NCI-H2227 treated with DMSO at 0.1 percent for 48 hours (cell line): ENCODE results near the gene REEP1.
"Not testable (repeated sequence)": the region's sequence is repeated elsewhere in the genome, so short reads cannot be mapped to it uniquely, and the experiment has no call there.

Source experiments
- DNase-seq: peaks from one replicate; lab custom pipeline; 2025; lab: John Stamatoyannopoulos, UW

REEP1 gene

DNA sequence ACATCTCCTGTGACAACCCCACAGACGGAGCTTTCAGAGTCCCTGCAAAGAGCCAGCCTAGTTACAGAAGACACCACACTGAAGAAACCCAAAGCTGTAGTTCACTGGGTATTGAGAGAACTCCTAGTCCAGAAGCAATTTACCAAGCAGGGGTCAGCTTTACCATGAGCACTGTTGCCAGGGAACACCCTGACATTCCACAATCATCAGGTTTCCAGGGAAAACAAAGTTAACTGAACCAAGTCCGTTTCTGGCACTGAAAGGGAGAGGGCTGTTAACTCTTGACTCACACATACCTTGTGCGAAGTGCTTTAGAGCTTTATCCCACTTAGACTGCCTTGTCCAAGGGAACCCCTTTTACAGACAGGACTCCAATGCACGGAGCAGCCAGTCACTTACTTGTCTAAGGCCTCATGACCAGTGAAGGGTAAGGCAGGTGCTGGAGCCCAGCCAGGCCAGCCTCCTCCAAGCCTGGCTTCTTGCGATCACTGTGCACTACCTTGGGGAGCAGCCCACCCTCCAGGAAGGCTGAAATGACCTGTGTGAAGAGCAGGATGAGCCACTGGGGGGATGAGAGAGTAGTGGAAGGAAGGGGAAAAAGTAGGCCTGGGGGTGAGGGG lies 53.9 kb downstream of the REEP1 start:
- DNase-seq, result no peak

DNA sequence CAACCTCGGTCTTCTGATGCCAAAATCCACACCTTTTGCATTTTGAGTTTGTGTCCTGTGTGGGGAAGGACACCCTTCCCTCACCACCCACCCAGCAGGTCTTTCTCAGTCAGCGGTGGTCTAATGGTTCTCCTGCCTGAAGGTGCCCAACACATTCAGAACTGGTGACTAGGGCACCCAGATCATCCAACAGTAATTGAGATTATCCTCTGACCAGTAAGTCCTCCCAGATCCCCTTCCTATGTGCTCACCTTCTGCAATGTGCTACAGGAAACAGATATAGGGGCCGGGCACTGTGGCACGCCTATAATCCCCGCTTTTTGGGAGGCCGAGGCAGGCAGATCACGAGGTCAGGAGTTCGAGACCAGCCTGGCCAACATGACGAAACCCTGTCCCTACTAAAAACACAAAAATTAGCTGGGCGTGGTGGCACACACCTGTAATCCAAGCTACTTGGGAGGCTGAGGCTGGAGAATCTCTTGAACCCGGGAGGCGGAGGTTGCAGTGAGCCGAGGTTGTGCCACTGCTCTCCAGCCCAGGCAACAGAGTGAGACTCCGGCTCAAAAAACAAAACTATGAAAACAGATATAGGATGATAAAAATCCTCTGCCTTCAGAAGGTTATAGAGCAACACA lies 56.2 kb downstream of the REEP1 start:
- no peak for DNase-seq

DNA sequence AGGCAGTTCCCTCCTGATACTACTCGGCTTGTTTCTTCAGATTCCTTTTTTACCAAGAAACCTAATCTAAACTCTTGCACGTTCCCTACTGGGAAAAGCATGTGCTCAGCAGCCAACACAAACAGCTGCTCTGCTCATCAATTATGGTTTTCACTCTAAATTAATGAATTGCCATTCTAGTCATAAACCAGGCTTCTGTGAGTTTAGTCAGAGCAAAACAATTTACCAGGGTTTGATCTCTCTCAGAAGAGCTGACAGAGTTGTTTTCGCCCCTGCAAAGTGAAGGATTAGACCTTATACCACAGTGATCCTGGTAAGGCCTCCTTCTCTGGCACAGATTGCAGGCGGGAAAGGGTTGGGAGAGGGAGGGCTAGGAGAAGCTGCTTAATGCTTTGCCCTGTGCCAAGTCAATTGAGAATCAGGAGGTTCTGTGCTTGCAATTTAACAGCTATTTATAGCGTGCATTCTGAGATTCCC lies 57.2 kb downstream of the REEP1 start:
- no peak for DNase-seq

DNA sequence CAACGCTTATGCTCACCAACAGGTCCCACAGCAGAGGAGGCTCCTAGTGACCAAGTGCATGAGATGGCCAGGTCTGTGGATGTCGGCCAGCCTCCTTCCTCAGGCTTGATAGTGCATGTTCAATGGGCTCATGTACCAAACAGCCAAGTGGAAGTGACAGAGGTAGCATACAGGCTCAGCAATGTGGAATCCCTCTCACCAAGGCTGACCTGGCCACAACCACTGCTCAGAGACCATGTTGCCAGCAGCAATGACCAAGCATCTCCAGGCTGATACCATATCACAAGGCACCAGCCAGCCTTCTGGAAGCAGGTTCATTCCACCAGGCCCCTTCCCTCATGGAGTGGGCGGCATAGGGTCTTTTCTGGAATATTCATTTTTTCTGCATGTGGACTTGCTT lies 61.5 kb downstream of the REEP1 start:
- no peak for DNase-seq

DNA sequence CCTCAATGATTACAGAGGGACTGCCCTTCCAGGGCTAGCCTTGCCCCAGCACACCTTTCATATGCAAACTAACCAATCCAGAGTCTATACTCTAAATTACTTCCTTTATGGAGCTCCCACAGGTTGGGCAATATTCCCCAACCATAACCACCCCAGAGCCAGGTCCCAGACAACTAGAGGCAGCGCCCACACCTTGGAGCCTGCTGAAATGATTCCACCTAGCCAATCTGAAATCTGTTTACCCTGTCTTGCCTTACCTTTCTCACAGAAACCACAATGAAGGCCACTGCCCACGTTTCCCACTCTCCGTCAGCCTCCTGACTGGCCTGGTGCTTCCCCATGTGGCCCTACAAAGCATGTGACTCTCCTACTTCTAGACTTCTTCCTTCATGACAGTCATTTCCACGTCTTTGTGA lies 62.0 kb downstream of the REEP1 start:
- no peak for DNase-seq

DNA sequence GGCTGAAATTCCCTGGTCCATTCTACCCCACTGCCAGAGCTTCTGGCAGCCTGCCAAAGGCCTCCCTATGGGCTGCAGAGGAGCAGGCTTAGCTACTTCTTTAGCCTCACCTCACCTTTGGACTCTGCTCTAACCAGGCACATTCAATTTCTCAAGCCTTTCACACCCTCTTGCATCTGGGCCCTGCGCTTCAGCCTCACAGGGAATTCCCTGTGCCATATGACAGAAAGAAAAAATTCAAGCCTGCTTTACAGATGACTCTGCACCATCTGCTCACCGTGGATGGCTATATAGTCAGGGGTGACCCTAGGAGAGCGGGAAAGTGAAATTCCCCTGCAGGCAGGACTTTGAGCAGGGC lies 62.5 kb downstream of the REEP1 start:
- peak; percentile 38 for DNase-seq

DNA sequence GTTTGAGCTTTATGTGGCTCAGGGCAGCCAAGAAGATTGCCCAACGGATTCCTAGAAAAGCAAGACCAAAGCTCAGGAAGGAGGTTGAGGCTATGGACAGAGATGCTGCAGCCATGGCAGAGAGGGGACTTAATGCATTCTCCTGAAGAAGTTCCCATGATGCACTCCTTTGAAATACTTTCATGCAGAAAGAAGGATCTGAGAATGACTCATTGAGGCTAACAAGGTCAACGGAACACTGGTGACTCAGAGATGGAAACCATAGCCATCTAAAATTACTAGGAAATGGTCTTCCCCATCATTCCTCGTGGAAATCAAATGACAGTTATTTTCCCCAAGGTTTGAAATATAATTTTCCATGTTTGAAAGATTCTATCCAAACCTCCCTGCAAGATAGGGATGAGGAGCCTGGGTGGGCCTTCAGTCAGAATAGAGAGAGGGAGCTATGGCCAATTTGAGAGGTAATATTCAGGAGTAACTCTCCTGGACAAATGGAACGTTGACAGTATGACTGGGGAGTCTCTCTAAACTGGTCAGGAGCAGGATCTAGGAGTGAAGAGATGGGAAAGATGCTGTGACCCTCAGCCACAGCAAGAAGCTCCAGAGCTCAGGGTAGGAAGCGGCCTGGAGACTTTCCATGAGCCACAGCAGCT lies 63.0 kb downstream of the REEP1 start:
- DNase-seq, result no peak

DNA sequence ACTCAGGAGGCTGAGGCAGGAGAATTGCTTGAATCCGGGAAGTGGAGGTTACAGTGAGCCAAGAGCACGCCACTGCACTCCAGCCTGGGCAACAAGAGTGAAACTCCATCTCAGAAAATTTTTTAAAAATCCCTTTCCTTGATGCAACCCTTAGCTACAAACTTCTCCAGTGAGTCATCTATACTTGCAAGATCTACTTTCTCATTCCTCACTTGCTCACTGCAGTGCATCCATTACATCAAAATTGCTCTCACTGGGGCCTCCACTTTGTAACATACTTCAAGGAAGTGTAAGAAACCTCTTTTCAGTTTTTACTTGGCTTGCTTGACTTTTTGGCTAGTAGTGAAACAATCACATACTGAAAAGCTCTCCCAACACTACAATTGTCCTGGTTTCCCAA lies 65.3 kb downstream of the REEP1 start:
- no peak for DNase-seq

DNA sequence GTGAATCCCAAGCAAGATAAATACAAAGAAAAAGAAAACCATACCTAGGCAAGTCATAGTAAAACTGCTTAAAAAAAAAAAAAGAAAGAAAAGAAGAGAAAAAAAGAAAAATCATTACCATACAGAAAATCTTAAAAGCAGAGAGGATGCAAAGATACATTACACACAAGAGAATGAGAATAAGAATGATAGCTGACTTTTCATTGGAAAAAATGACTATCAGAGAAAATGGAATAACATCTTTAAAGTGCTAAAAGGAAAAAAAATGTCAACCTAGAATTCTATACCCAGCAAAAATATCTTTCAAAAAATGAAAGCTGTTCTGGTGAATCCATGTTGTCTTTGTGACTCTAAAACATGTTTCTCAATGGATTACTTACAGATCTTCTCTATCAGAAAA lies 66.2 kb downstream of the REEP1 start:
- no peak for DNase-seq

DNA sequence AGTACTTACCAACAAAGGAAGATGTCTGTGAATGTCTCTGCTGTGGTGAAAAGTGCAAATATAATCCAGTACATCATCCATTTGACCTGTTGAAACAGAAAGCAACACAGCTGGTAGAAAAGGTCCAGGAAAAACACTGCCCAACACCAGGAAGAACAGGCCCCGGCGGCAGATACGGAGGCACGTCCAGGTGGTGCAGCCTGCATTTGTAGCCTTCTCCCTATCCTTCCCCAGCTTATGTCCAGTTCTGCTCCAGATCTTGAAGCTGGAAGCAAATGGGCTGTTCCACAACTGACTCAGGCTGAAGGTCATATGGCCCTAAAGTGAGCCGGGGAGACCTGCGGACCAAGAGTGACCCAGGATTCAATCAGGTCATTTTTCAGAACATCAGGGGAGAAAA lies 73.5 kb downstream of the REEP1 start:
- DNase-seq, result no peak

DNA sequence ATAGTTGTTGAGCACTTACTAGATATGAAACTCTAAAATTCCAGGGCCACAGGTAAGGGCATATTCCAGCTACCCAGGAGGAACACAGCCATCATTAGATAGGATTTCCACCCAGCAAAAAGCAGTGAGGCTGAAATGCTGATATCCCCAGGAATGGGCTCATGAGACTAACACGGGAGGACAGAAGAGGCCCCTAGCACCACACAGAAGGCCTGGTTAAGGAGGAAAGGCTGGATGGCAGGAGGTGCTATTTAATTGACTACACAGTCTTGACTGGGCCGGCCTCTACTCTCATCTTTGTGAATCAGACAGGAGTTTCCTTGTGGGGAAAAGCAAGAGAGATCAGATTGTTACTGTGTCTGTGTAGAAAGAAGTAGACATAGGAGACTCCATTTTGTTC lies 76.4 kb downstream of the REEP1 start:
- no peak for DNase-seq

DNA sequence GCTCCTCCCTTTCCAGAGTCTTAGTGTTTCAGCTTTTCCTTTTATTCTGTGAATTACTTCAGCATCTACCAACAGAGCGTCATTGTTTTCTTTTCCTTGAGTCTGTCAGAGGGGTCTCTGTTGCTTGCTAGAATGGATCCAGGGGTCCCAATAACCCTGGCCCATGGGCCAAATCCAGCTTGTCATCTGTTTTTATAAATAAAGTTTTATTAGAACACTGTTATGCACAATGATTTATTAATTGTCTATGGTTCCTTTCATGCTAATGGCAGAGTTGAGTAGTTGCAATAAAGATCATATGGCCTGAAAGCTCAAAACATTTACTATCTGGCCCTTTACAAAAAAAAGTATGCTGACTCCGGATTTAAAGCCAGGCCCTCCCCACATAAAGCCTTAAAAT lies 79.3 kb downstream of the REEP1 start:
- no peak for DNase-seq

DNA sequence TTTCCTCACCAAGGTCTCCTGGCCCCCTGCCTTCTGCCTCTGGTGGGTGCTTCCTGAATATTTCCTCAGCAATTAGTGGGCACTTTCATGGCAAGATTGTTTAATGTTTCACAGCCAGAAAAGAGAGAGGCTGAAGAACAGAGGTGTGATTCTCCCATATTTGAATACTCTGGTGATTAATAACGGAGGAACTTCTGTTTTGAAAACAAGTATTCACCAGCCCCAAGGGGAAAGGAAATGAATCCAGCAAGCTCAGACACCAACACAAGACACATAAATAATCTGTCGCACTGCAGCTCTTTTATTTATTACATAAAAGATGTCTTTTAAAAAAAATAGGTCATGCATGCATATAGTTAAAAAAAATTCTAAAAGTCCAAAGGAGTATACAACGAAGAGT lies 80.4 kb downstream of the REEP1 start:
- DNase-seq, result no peak

DNA sequence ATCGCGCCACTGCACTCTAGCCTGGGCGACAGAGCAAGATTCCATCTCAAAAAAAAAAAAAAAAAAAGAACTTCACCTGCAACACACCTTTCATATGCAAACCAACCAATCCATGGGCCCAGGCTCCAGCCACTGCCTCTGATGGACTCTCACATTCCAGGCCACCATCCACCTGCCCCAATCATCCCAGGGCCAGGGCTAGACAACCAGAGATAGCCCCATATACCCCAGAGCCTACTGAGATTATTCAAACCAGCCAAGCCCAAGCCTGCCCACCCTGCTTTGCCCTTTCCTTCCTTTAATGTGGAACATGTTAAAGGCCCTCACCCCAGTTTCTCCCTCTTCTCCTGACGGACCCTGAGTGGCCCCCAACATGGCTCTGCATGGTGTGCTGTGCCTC lies 81.1 kb downstream of the REEP1 start:
- DNase-seq, result no peak

DNA sequence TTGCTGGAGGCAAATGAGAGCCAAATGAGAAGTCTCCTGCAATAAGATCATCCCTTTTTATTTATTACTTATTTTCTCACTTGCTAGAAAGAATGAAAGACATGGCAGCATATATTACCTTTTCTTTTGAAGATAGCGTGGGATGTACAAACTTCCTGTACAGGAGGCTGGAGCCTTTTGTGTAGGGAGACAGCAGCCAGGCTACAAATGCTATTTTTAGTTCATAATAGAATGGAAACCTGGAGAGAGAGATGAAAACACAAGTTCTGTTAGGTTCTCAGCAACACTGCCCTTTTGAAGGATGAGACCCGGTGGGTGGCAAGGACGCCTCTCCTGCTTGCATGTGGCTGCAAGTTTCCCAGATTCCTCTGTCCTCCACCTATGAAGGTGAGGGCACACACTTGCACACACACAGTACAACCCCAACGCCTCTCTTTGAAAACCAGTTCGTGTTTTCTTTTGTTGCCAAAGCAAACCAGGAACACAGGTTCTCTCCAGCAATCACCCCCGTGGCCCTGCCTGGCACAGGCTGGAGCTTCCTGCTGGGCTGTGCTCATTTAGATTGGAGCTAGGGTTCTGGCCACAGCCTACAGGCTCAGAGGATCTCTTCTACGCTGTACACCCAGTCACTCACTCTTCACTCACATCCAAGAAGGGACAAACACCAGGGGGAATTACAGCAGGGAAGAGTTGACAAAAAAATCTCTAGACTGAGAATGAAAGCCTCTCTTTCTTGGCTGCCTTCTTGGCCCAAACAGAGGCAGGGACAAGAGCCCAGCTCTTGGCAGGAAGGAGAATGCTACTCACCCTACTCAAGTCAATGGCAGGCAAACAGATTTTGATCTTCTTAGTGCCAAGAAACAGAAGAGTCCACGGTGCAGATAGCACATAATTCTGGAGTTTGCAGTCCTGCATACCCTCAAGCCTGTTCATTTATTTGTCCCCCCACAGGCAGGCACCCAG lies 82.6 kb downstream of the REEP1 start:
- peak; percentile 61 for DNase-seq

DNA sequence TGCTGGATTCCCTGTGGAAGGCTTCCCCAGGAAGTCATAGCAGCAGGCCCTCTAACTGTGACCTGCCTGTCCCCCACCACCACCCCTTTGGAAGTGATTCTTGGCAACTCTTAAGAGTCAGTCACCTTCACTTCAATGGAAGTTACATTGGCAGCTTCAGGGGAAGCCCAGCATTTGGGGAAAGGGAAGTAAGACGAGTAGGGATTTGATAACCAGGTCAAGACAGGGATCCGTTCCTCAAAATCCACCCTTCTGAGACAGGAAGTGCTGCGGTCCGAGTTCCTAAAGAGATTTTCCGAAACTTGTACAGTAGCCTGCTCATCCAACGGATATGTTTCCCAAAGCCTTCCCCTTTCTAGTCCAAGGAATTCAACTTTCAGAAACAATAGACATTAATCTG lies 84.0 kb downstream of the REEP1 start:
- no peak for DNase-seq

DNA sequence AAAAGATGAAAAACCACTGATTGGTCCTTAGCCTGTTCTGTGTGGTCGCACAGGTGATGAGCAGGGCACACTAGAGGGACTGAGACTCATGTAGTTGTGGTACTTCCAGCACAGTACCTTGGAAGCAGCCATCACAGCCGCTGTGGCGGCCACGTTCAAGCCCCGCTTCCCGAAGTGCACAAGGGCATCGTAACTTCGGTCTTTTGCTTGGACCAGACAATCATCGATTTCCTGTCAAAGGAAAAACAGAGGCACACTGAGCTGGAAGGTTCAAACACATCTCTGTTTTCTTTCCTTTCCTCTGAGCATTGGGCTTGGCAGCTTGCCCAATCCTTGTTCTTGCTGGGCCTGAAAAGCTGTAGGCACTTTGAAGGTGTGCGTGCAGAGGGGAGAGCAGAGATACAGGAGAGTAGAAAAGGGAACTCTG lies 85.6 kb downstream of the REEP1 start:
- DNase-seq, result no peak

DNA sequence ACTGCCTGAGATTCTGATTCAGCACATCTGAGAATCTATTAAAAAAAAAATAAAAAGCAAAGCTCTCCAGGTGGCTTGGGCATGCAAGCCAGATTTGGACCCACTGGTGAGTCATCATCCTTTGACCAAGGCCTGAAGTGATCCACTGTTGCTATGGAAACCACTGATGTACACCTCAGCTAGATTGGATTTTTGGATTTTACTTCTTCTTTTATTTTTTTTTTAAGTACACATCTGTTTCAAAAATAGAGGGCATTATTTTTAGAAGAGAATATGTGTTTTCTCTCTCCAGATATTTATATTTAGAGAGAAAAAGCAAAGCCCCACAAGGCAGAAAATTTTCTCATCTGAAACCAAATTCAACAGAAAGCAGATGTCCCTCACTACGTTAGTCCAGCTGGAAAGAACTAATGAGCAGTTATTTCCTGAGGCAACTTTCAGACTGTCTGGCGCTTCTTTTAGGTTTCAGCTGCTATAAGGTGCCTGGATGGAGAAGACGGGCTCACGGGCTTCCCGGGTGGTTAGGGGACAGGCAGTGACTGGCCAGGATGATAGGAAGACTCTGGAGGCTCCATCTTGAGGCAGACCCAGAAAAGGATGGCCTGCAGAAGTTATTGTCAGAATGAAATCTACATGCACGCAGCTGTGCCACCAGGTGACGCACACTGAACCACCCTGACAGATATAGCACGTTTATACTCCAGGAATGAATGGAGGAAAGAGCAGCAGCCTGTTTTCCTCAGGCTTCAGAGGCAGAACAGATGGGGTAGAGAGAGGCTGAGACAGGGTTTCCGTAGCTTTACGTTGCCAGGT lies 87.6 kb downstream of the REEP1 start:
- peak; percentile 64 for DNase-seq

DNA sequence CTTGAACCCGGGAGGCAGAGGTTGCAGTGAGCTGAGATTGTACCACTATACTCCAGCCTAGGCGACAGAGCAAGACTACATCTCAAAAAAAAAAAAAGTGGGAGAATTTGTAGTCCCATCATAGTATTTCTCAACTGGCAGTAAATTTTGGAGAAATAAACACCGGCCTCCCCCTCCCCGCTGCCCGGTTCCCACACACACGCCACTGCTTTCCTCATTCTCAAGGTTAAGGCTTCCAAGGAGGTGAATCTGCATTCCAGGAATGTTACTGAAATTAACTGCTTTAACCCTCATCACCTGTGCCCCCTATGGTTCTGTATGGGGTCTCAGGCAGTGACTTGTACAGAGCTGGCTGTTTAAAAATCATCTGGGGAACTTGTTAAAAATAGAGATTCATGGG lies 88.2 kb downstream of the REEP1 start:
- no peak for DNase-seq

DNA sequence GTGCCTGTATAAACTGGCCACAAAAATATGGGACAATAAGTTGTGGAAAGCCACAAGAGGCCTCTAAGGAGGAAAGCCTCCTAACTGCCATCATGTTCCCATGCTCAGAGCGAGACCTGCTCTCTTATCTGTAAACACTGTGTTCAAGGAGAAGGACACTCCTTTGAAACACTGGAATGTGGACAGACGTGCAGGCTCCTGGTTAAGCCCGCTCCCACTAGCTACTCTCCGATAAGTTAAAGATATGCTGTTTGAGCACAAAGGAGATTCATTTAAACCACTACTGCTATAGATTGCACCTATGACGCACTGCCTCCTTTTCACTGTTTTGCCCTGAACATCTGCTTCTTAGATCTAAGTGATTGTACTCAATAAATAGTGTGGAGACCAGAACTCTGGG lies 92.2 kb downstream of the REEP1 start:
- not testable (repeated sequence) for DNase-seq

DNA sequence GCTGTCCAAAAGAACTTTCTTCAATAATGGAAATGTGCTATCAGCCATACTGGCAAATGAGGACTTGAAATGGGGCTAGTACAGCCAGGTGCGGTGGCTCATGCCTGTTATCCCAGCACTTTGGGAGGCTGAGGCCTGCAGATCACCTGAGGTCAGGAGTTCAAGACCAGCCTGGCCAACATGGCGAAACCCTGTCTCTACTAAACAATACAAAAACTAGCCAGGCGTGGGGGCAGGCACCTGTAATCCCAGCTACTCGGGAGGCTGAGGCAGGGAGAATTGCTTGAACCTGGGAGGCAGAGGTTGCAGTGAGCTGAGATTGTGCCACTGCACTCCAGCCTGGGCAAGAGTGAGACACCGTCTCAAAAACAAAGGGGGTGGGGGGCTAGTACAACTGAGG lies 92.6 kb downstream of the REEP1 start:
- not testable (repeated sequence) for DNase-seq
